ENCODE data around the gene TBXAS1.

TBXAS1 gene

GRCh38 chr7:140035400-140036223 lies 206.5 kb downstream of the TBXAS1 start:
- no peak for DNase-seq (ENCODE audit: low spot score)
- no peak overlapping the region for H3K27ac ChIP-seq
- TF ChIP-seq CTCF (IDR thresholded peaks at IDR 0.05): no peak
- no peak overlapping the region for H3K4me3 ChIP-seq

- no peak for TF ChIP-seq CTCF (IDR thresholded peaks at IDR 0.05)
- Histone ChIP-seq H3K4me3 (no peak overlapping the region), H3K27ac (no peak overlapping the region)
- no peak for DNase-seq (ENCODE audit: low spot score)
Observed at GRCh38 chr7:140036224-140036962, 207.3 kb downstream of the TBXAS1 start.

GRCh38 chr7:140039066-140039465 lies 210.0 kb downstream of the TBXAS1 start:
- Histone ChIP-seq H3K27ac (no peak overlapping the region), H3K4me3 (no peak overlapping the region)
- no peak for TF ChIP-seq CTCF (IDR thresholded peaks at IDR 0.05)
- no peak for DNase-seq (ENCODE audit: low spot score)

- Histone ChIP-seq H3K27ac (no peak overlapping the region), H3K4me3 (no peak overlapping the region)
- no peak for TF ChIP-seq CTCF (IDR thresholded peaks at IDR 0.05)
- DNase-seq (ENCODE audit: low spot score): no peak
Observed at GRCh38 chr7:140039896-140040295, 210.8 kb downstream of the TBXAS1 start.

- no peak overlapping the region for H3K27ac ChIP-seq
- DNase-seq (ENCODE audit: low spot score): no peak
- TF ChIP-seq CTCF (IDR thresholded peaks at IDR 0.05): no peak
- H3K4me3 ChIP-seq: no peak overlapping the region
Observed at GRCh38 chr7:140041659-140042385, 212.8 kb downstream of the TBXAS1 start.

- DNase-seq (ENCODE audit: low spot score): no peak
- H3K4me3 ChIP-seq: no peak overlapping the region
- no peak overlapping the region for H3K27ac ChIP-seq
- TF ChIP-seq CTCF (IDR thresholded peaks at IDR 0.05): no peak
Observed at GRCh38 chr7:140042386-140042670, 213.3 kb downstream of the TBXAS1 start.

Data from coronary artery (tissue), 2 donors.